Calu3 (cell line): ENCODE data around the gene WDPCP. TPM values are rescaled to one million over a fixed set of nuclear protein-coding genes. Genes with fewer than 3 reads are reported as not detected.

Experiments used
- BruUV-seq: library from RNA; stranded (reverse); fragments of 400-500 nt; replicated peaks from 2 replicates; lab custom pipeline; 2021; lab: Mats Ljungman, UMichigan
- CTCF ChIA-PET: fragments of 300-600 bp; sonication (Branson Sonifier 250); formaldehyde crosslinking; loops from one replicate; lab custom pipeline; 2022; ENCODE audit warnings: antibody characterized with exemption; lab: Charles Lee
- DNase-seq: peaks from one replicate; pipeline ENCODE4 v3.0.0; 2022
- H3K27ac Mint-ChIP-seq: one replicate; pipeline ENCODE4 v1.8.0; 2022; ENCODE audit warnings: mixed read lengths; ENCODE audit not compliant: unreplicated experiment
- H3K27me3 Mint-ChIP-seq: one replicate; pipeline ENCODE4 v1.8.0; 2022; ENCODE audit warnings: mixed read lengths; ENCODE audit not compliant: unreplicated experiment
- H3K36me3 Mint-ChIP-seq: one replicate; pipeline ENCODE4 v1.8.0; 2022; ENCODE audit warnings: mild to moderate bottlenecking, moderate library complexity, mixed read lengths; ENCODE audit not compliant: insufficient read depth, unreplicated experiment
- H3K4me1 Mint-ChIP-seq: one replicate; pipeline ENCODE4 v1.8.0; 2022; ENCODE audit warnings: mild to moderate bottlenecking, low read depth, mixed read lengths; ENCODE audit not compliant: unreplicated experiment
- H3K4me3 Mint-ChIP-seq: one replicate; pipeline ENCODE4 v1.8.0; 2022; ENCODE audit warnings: mild to moderate bottlenecking, low read depth, moderate library complexity, mixed read lengths; ENCODE audit not compliant: unreplicated experiment
- H3K9me3 Mint-ChIP-seq: one replicate; pipeline ENCODE4 v1.8.0; 2022; ENCODE audit warnings: low read depth, mixed read lengths; ENCODE audit not compliant: unreplicated experiment
- CTCF ChIP-seq: fragments of 200-600 bp; IDR thresholded peaks from one replicate; pipeline ENCODE4 v1.8.0; 2022; ENCODE audit warnings: antibody characterized with exemption; ENCODE audit not compliant: unreplicated experiment
- intact Hi-C: fragments of 100-400 bp; cut with micrococcal nuclease; formaldehyde crosslinking; loops from one replicate; pipeline ENCODE4 v1.10.0; 2022; ENCODE audit not compliant: unreplicated experiment
- total RNA-seq: library from RNA; stranded (reverse); gene quantifications from 2 replicates; pipeline ENCODE4 v1.2.3, GENCODE V29; 2022

WDPCP gene
- total RNA-seq, 1 experiment from 2014 or later, result 9.0 TPM

- no TSS peak for BruUV-seq
- Mint-ChIP-seq H3K27ac (no peak overlapping the region), H3K4me3 (no peak overlapping the region), H3K36me3 (no peaks in the 10 kb centered on the region), H3K27me3 (no peaks in the 10 kb centered on the region), H3K9me3 (no peaks in the 10 kb centered on the region), H3K4me1 (no peaks in the 10 kb centered on the region)
- TF ChIP-seq CTCF, result no peak
- intact Hi-C loops, result no loop called here
- CTCF ChIA-PET, result interaction anchor here (0.7 kb wide), 1 partner anchor 276 kb away, joined by 3 read pairs; no protein-coding TSS in a partner anchor
- DNase-seq, result no peak
These were observed 44.2 kb downstream of the WDPCP start for GRCh38 chr2:63544017-63544627.

- no TSS peak for BruUV-seq
- Mint-ChIP-seq H3K27ac (no peak overlapping the region), H3K4me1 (no peaks in the 10 kb centered on the region), H3K9me3 (no peaks in the 10 kb centered on the region), H3K36me3 (no peaks in the 10 kb centered on the region), H3K27me3 (no peaks in the 10 kb centered on the region), H3K4me3 (no peak overlapping the region)
- DNase-seq, result no peak
- no peak for TF ChIP-seq CTCF
- intact Hi-C loops, result no loop called here
- CTCF ChIA-PET, result interaction anchor here (0.6 kb wide), 1 partner anchor 441 kb away, joined by 3 read pairs; no protein-coding TSS in a partner anchor
These were observed 48.7 kb downstream of the WDPCP start for GRCh38 chr2:63539416-63540162.

- Mint-ChIP-seq H3K4me1 (no peaks in the 10 kb centered on the region), H3K9me3 (peaks cover 3% of the 10 kb centered on the region), H3K27ac (no peak overlapping the region), H3K36me3 (no peaks in the 10 kb centered on the region), H3K4me3 (no peak overlapping the region), H3K27me3 (no peaks in the 10 kb centered on the region)
- intact Hi-C loops, result no loop called here
- CTCF ChIA-PET, result no interaction called here
- TF ChIP-seq CTCF, result no peak
- no peak for DNase-seq
- BruUV-seq, result no TSS peak
These were observed 49.9 kb downstream of the WDPCP start for GRCh38 chr2:63538390-63538789.

GRCh38 chr2:63537306-63537705 is 51.0 kb downstream of the WDPCP start:
- Mint-ChIP-seq H3K27me3 (no peaks in the 10 kb centered on the region), H3K9me3 (peaks cover 3% of the 10 kb centered on the region), H3K4me1 (no peaks in the 10 kb centered on the region), H3K27ac (no peak overlapping the region), H3K4me3 (no peak overlapping the region), H3K36me3 (no peaks in the 10 kb centered on the region)
- no peak for TF ChIP-seq CTCF
- no TSS peak for BruUV-seq
- intact Hi-C loops, result no loop called here
- no peak for DNase-seq
- CTCF ChIA-PET, result no interaction called here
